Heart right ventricle (tissue), 16 donors: ENCODE data around the gene SOBP. TPM values are rescaled to one million over a fixed set of nuclear protein-coding genes. Genes with fewer than 3 reads are reported as not detected.

Source experiments
- ATAC-seq, 8 donors: fragments of 200-7000 bp; cut with Tn5 transposase; one replicate each; pipeline ENCODE4 v1.9.1; 2020; ENCODE audit warnings: mild to moderate bottlenecking in 8 of 8, moderate library complexity in 8 of 8, moderate number of reproducible peaks in 1 of 8
- DNase-seq, 2 donors: peaks; one replicate each; pipeline ENCODE4 v3.0.0-alpha.2; 2020
- H3K27ac ChIP-seq, 10 donors: fragments of 200-600 bp; sonication (generic) in 2 of 10; one replicate each; pipeline versions ENCODE4 v1.5.0 to v1.8.0; 2020 to 2022; ENCODE audit warnings: mild to moderate bottlenecking in 3 of 10
- H3K27me3 ChIP-seq, 7 donors: fragments of 200-600 bp; one replicate each; pipeline ENCODE4 v1.8.0; 2021 to 2022; ENCODE audit warnings: mild to moderate bottlenecking in 2 of 7
- H3K36me3 ChIP-seq, 9 donors: fragments of 200-600 bp; sonication (generic) in 1 of 9; one replicate each; pipeline versions ENCODE4 v1.5.0 to v1.8.0; 2020 to 2022; ENCODE audit warnings: mild to moderate bottlenecking in 2 of 9
- H3K4me1 ChIP-seq, 9 donors: fragments of 200-600 bp; sonication (generic) in 1 of 9; one replicate each; pipeline versions ENCODE4 v1.5.0 to v1.8.0; 2020 to 2022; ENCODE audit warnings: mild to moderate bottlenecking in 4 of 9
- H3K4me3 ChIP-seq, 10 donors: fragments of 200-600 bp; sonication (generic) in 2 of 10; one replicate each; pipeline versions ENCODE4 v1.5.0 to v1.8.0; 2020 to 2022; ENCODE audit warnings: mild to moderate bottlenecking in 7 of 10, moderate library complexity in 2 of 10
- H3K9me3 ChIP-seq, 11 donors: fragments of 200-600 bp in 10 of 11; sonication (generic) in 2 of 11; one replicate each; pipeline versions ENCODE4 v1.5.0 to v1.8.0; 2013 to 2022; ENCODE audit warnings: mild to moderate bottlenecking in 2 of 11, control low read depth in 1 of 11, moderate library complexity in 1 of 11
- CTCF ChIP-seq, 9 donors: fragments of 200-600 bp; sonication (generic) in 2 of 9; IDR thresholded peaks; one replicate each; pipeline versions ENCODE4 v1.5.0 to v1.8.0; 2021 to 2022; ENCODE audit warnings: antibody characterized with exemption in 9 of 9, mild to moderate bottlenecking in 5 of 9, moderate library complexity in 1 of 9
- WGBS, 2 donors: extraction: QIAGEN DNeasy Blood & Tissue Kit; methylation state at CpG; one replicate each; pipeline ENCODE4 v1.1.7; 2013; ENCODE audit warnings: inconsistent platforms in 1 of 2; 5-methylcytosine and 5-hydroxymethylcytosine counted together
- intact Hi-C, 10 donors: fragments of 100-400 bp; cut with DNase I; formaldehyde crosslinking; loops; one replicate each; pipeline versions ENCODE4 v1.11.1 to v1.14.2; 2022
- polyA plus RNA-seq, 2 donors: library from polyadenylated mRNA; stranded (reverse); fragments of 200-250 nt; gene quantifications; one replicate each; pipeline ENCODE4 v1.2.3, GENCODE V29; 2013
- total RNA-seq, 10 donors: library from RNA; stranded (reverse); fragmentation: NEBNext Ultra II Directional in 3 of 10; extraction: Animal tissue kit (Norgen Biotek cat#: 25700) in 3 of 10; gene quantifications; one replicate each; pipeline versions ENCODE4 v1.2.1 to v1.2.4, GENCODE V29; 2021 to 2023
- donor health status: Arrhythmogenic right ventricular cardiomyopathy.
- donor health status: ischemic (EF 13 %, LVEDD 7.1; RV severe dilation, severe dysfunction).
- donor health status: healthy with polysubstance abuse.
- donor health status: DM: no; HTN: yes; CAD: no.
- donor health status: DM: no; HTN: no; CAD: no.
- donor health status: ischemic (EF 25% LVEDD 6.9; RV normal size, moderate dysfunction).
- donor health status: ischemic (EF 25% LVEDD 5.7; RV mildly dilated, moderate dysfunction).
- donor health status: healthy.
- donor health status: DM: yes; HTN: yes; CAD: no.
- donor health status: Ischemic cardiomyopathy.
- donor health status: ischemic (EF 35%, LVEDD 5.7; RV mildly dilated, moderate dysfunction).
- donor health status: nonischemic (EF 11% LVEDD 7.7; RV severe dilation, severe dysfunction).
- donor health status: DM: yes; HTN: yes; CAD: no.
- donor health status: PGD.
- donor health status: ischemic (EF 29% LVEDD 5.4; RV normal size, mild dysfunction).
- donor health status: nonischemic (EF 23%, LVEDD 6.1; RV moderate dilation, normal function).

The SOBP gene
- total and polyA plus RNA-seq, 12 donors, result 5.2 to 25.3 (median 18.2) TPM

- WGBS, 2 donors, result 6 to 13% methylated on average over 7 of the region's 7 CpGs
- Histone ChIP-seq H3K4me3 (peak overlapping the region in 6 of 10 donors; percentile 15 to 29 (median 20)), H3K27ac (peak overlapping the region; percentile 74 to 92 (median 88)), H3K27me3 (peaks cover 0 to 33% (median 0%) of the 10 kb centered on the region in 7 donors), H3K36me3 (no peaks in the 10 kb centered on the region), H3K9me3 (no peaks in the 10 kb centered on the region), H3K4me1 (peaks cover 5 to 89% (median 69%) of the 10 kb centered on the region in 9 donors)
- ATAC-seq (peak in 5 of 8 donors; percentile 9 to 45 (median 24)), DNase-seq (peak in 1 of 2 donors; percentile 39)
- TF ChIP-seq CTCF (IDR thresholded peaks at IDR 0.05), result no peak
- intact Hi-C loops, result loop anchor here in 6 of 10 donors (5.0 to 10.0 kb wide), 6 partner anchors 37 to 180 kb away; no protein-coding TSS in a partner anchor
These were observed 5.3 kb downstream of the SOBP start for GRCh38 chr6:107495196-107495643.

- peaks cover 0 to 25% (median 0%) of the 10 kb centered on the region in 7 donors for H3K27me3 ChIP-seq
- ATAC-seq (peak in 1 of 8 donors; percentile 15), DNase-seq (no peak)
- H3K4me3 ChIP-seq, result peak overlapping the region in 3 of 10 donors; percentile 15 to 29 (median 21)
- peak overlapping the region; percentile 74 to 92 (median 88) for H3K27ac ChIP-seq
- intact Hi-C loops, result loop anchor here in 6 of 10 donors (5.0 to 10.0 kb wide), 6 partner anchors 36 to 179 kb away; no protein-coding TSS in a partner anchor
- 26 to 29% methylated on average over 2 of the region's 2 CpGs for WGBS, 2 donors
- no peak for TF ChIP-seq CTCF (IDR thresholded peaks at IDR 0.05)
- H3K36me3 ChIP-seq, result no peaks in the 10 kb centered on the region
- no peaks in the 10 kb centered on the region for H3K9me3 ChIP-seq
- peaks cover 5 to 89% (median 64%) of the 10 kb centered on the region in 9 donors for H3K4me1 ChIP-seq
These were observed 6.1 kb downstream of the SOBP start for GRCh38 chr6:107495971-107496370.

GRCh38 chr6:107496892-107497684 lies 7.2 kb downstream of the SOBP start:
- Histone ChIP-seq H3K27ac (peak overlapping the region in 9 of 10 donors; percentile 74 to 92 (median 88)), H3K4me1 (peaks cover 5 to 83% (median 66%) of the 10 kb centered on the region in 9 donors), H3K27me3 (peaks cover 0 to 14% (median 0%) of the 10 kb centered on the region in 7 donors), H3K9me3 (no peaks in the 10 kb centered on the region), H3K4me3 (no peak overlapping the region), H3K36me3 (no peaks in the 10 kb centered on the region)
- intact Hi-C loops, result loop anchor here in 6 of 10 donors (5.0 to 10.0 kb wide), 6 partner anchors 35 to 178 kb away; no protein-coding TSS in a partner anchor
- DNase-seq, result no peak
- WGBS, 2 donors, result 95 to 98% methylated on average over 1 of the region's 1 CpG
- ATAC-seq, result no peak
- no peak for TF ChIP-seq CTCF (IDR thresholded peaks at IDR 0.05)

GRCh38 chr6:107504270-107505026 lies 14.5 kb downstream of the SOBP start:
- DNase-seq (no peak), ATAC-seq (no peak)
- Histone ChIP-seq H3K27ac (no peak overlapping the region), H3K9me3 (no peaks in the 10 kb centered on the region), H3K4me1 (peaks cover 0 to 36% (median 12%) of the 10 kb centered on the region in 9 donors), H3K36me3 (peaks cover 0 to 27% (median 0%) of the 10 kb centered on the region in 9 donors), H3K4me3 (no peak overlapping the region), H3K27me3 (no peaks in the 10 kb centered on the region)
- 77 to 85% methylated on average over 4 of the region's 4 CpGs for WGBS, 2 donors
- intact Hi-C loops, result no loop called here
- no peak for TF ChIP-seq CTCF (IDR thresholded peaks at IDR 0.05)
